Endothelial cell (in vitro differentiated cells): ENCODE results near the gene DLX4. TPM values are rescaled to one million over a fixed set of nuclear protein-coding genes. Genes with fewer than 3 reads are reported as not detected.

Experiments
- DNase-seq: peaks from one replicate; pipeline ENCODE4 v3.0.0; 2021; ENCODE audit warnings: low spot score
- H3K27ac Mint-ChIP-seq: one replicate; pipeline ENCODE4 v1.8.0; 2021; ENCODE audit warnings: mixed read lengths, inconsistent platforms; ENCODE audit not compliant: unreplicated experiment
- H3K27me3 Mint-ChIP-seq: one replicate; pipeline ENCODE4 v1.8.0; 2021; ENCODE audit warnings: mild to moderate bottlenecking, moderate library complexity, mixed read lengths, inconsistent platforms; ENCODE audit not compliant: unreplicated experiment
- H3K36me3 Mint-ChIP-seq: one replicate; pipeline ENCODE4 v1.8.0; 2021; ENCODE audit warnings: mild to moderate bottlenecking, low read depth, mixed read lengths, inconsistent platforms; ENCODE audit not compliant: unreplicated experiment
- H3K4me1 Mint-ChIP-seq: one replicate; pipeline ENCODE4 v1.8.0; 2021; ENCODE audit warnings: mild to moderate bottlenecking, mixed read lengths, inconsistent platforms; ENCODE audit not compliant: unreplicated experiment
- H3K4me3 Mint-ChIP-seq: one replicate; pipeline ENCODE4 v1.8.0; 2021; ENCODE audit warnings: mild to moderate bottlenecking, mixed read lengths, inconsistent platforms; ENCODE audit not compliant: unreplicated experiment
- H3K9me3 Mint-ChIP-seq: one replicate; pipeline ENCODE4 v1.8.0; 2021; ENCODE audit warnings: mixed read lengths, inconsistent platforms; ENCODE audit not compliant: unreplicated experiment
- total RNA-seq: library from RNA; stranded (reverse); fragmentation: NEBNext Ultra II Directional; extraction: Animal tissue kit (Norgen Biotek cat#: 25700); gene quantifications from one replicate; pipeline ENCODE4 v1.2.1, GENCODE V29; 2021; ENCODE audit not compliant: unreplicated experiment
- TF ChIP-seq, protein P1 (sequence below): fragments of 200-600 bp; sonication (generic); IDR thresholded peaks from one replicate; pipeline ENCODE4 v1.5.0; 2021; ENCODE audit warnings: antibody characterized with exemption; ENCODE audit not compliant: unreplicated experiment

DLX4 gene
- total RNA-seq, 1 donor from 2014 or later: 0.36 TPM

DNA sequence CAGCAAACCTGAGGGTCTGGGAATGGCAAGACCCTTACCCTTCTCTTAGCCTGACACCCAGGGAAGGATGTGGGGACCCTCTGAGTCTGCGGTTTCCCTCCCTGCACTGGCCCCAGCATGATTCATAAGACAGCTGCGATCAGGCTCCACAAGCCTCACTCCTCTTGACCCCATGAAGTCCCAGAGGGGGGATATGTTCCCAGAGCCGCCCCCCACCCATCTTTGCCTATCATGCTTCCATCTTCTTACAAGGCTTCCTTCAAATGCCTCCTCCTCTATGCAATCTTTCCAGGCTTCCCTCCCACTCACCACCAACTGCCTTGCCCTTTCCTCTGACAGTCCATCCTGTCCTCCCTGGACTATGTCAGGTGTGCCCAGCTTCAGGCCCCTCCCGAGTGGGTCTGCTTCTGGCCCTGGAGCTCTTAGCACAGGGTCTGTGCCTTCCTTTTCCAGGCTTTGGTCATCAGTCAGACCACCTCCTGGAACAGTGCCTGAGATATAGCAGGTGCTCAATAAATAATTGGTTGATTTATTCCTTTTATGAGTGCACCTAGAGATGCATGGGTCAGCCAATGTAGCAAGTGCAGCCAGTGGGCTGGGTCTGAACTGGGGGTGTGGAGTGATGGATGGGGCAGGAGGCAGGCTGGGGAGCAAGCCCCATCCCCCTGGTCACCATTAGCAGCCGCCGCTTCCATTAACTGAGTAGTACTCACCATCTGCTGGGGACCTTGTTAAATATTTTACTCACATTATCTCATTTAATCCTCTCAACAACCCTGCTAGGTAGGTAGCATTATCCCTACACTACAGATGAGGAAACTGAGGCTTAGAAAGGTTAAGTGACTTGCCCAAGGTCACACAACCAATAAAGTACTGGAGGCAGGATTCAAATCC lies 17.7 kb downstream of the DLX4 start:
- Mint-ChIP-seq H3K4me3 (no peak overlapping the region), H3K9me3 (no peaks in the 10 kb centered on the region), H3K27ac (no peak overlapping the region), H3K36me3 (peaks cover 3% of the 10 kb centered on the region), H3K27me3 (peaks cover 18% of the 10 kb centered on the region), H3K4me1 (peaks cover 2% of the 10 kb centered on the region)
- no peak for DNase-seq
- TF ChIP-seq, protein P1, sequence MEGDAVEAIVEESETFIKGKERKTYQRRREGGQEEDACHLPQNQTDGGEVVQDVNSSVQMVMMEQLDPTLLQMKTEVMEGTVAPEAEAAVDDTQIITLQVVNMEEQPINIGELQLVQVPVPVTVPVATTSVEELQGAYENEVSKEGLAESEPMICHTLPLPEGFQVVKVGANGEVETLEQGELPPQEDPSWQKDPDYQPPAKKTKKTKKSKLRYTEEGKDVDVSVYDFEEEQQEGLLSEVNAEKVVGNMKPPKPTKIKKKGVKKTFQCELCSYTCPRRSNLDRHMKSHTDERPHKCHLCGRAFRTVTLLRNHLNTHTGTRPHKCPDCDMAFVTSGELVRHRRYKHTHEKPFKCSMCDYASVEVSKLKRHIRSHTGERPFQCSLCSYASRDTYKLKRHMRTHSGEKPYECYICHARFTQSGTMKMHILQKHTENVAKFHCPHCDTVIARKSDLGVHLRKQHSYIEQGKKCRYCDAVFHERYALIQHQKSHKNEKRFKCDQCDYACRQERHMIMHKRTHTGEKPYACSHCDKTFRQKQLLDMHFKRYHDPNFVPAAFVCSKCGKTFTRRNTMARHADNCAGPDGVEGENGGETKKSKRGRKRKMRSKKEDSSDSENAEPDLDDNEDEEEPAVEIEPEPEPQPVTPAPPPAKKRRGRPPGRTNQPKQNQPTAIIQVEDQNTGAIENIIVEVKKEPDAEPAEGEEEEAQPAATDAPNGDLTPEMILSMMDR: no peak

DNA sequence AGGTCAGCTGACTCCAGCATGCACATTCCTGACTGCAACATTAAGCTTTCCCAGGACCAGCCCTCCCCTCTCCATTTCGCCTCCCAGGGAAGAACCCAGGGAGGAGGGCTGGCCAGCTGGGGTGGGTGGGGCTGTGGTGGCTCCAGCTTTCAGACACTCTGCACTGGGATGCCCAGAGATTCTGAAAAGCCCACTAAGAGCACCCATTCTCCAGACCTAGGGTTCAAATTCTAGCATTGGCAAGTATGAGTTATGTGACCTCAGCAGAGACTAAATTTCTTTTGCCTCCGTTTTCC lies 18.2 kb downstream of the DLX4 start:
- Mint-ChIP-seq H3K4me1 (peaks cover 2% of the 10 kb centered on the region), H3K27ac (no peak overlapping the region), H3K4me3 (no peak overlapping the region), H3K36me3 (peaks cover 3% of the 10 kb centered on the region), H3K9me3 (no peaks in the 10 kb centered on the region), H3K27me3 (peaks cover 20% of the 10 kb centered on the region)
- TF ChIP-seq, protein P1: no peak
- DNase-seq: no peak

DNA sequence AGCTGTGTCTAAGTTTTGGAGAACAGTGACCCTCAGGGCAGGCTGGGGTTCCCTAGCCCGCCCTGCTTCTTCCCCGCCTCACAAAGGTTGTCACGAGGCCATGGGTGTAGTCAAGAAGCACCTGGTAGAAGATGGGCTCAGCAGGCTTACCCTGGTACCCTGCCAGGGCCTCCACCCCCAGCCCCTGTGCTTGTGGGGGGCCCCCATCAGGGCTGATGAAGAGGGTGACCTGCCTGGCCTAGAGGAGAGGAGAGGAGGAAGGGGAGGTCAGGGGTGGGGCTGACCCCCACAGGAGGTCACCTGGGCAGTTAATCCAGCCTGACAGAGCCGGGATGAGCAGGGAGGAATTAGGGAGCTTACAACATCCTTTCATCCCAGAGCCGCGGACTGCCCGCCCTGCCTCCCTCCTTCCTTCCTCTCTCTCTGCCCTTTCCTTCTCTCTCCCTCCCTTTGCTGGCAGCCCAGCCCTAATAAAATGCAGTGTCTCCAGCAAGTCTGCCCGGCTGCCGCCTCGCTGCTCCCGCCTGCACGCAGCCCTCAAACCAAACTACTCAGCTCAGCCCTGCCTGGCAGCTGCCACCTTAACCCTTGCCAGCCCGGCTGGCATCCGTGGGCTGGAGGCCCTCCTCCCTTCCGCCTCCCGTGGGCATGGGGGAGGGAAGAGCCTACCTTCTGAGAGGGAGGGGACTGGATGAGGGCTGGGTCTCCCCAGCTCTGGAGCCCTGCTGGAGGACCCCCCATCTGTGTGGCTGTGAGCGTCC lies 18.9 kb downstream of the DLX4 start:
- Mint-ChIP-seq H3K4me1 (peaks cover 2% of the 10 kb centered on the region), H3K27ac (no peak overlapping the region), H3K4me3 (no peak overlapping the region), H3K27me3 (peaks cover 23% of the 10 kb centered on the region), H3K36me3 (peaks cover 3% of the 10 kb centered on the region), H3K9me3 (no peaks in the 10 kb centered on the region)
- TF ChIP-seq, protein P1: no peak
- DNase-seq: no peak

DNA sequence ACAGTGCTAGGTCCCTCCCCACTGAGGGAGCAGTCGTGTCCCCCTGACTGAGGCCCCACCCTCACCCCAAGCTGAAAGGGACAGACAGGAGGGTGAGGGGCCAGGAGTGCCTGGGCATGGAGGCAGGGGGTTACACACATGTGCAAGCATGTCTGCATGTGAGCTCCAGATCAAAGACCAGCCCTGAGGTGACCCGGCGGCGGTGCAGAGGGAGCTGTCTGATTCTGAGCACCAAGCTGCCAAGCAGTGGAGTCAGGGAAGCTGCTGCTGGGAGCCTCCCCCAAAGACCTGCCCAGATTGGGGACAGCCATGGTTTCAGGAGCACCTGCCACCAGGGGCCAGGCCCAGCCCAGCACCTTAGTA lies 20.5 kb downstream of the DLX4 start:
- TF ChIP-seq, protein P1: no peak
- Mint-ChIP-seq H3K27me3 (peaks cover 29% of the 10 kb centered on the region), H3K36me3 (peaks cover 3% of the 10 kb centered on the region), H3K4me1 (peaks cover 8% of the 10 kb centered on the region), H3K27ac (no peak overlapping the region), H3K4me3 (no peak overlapping the region), H3K9me3 (no peaks in the 10 kb centered on the region)
- DNase-seq: no peak

DNA sequence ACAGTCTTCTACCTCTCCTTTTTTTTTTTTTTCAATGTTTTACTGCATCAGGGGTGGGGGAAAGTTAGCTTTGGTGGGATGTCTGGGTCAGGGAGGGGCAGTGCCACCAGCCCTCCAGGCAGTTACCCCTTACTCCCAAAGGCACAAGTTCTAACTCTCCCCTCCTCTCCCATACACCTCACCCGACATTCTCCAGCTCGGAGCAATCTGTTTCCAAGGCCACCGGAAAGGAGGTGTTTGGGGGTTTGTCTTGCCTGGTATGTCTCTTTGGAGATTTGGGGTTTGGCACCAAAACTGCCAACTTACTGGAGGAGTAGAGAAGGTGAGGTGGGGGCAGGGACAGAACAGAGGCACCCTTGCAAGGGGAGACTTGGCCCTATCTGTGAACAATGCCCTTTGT lies 21.3 kb downstream of the DLX4 start:
- Mint-ChIP-seq H3K27me3 (peaks cover 34% of the 10 kb centered on the region), H3K9me3 (no peaks in the 10 kb centered on the region), H3K27ac (no peak overlapping the region), H3K4me1 (peaks cover 11% of the 10 kb centered on the region), H3K36me3 (peaks cover 3% of the 10 kb centered on the region), H3K4me3 (no peak overlapping the region)
- no peak for DNase-seq
- TF ChIP-seq, protein P1: no peak
